GM18526 (cell line): ENCODE measurements around the gene PDCD7.

ENCODE experiments used
- POLR2A ChIP-seq: IDR thresholded peaks from 3 replicates; pipeline ENCODE4 v1.6.1; 2011; ENCODE audit not compliant: insufficient read length; ENCODE audit errors: extremely low read depth

Gene PDCD7, protein sequence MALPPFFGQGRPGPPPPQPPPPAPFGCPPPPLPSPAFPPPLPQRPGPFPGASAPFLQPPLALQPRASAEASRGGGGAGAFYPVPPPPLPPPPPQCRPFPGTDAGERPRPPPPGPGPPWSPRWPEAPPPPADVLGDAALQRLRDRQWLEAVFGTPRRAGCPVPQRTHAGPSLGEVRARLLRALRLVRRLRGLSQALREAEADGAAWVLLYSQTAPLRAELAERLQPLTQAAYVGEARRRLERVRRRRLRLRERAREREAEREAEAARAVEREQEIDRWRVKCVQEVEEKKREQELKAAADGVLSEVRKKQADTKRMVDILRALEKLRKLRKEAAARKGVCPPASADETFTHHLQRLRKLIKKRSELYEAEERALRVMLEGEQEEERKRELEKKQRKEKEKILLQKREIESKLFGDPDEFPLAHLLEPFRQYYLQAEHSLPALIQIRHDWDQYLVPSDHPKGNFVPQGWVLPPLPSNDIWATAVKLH

DNA sequence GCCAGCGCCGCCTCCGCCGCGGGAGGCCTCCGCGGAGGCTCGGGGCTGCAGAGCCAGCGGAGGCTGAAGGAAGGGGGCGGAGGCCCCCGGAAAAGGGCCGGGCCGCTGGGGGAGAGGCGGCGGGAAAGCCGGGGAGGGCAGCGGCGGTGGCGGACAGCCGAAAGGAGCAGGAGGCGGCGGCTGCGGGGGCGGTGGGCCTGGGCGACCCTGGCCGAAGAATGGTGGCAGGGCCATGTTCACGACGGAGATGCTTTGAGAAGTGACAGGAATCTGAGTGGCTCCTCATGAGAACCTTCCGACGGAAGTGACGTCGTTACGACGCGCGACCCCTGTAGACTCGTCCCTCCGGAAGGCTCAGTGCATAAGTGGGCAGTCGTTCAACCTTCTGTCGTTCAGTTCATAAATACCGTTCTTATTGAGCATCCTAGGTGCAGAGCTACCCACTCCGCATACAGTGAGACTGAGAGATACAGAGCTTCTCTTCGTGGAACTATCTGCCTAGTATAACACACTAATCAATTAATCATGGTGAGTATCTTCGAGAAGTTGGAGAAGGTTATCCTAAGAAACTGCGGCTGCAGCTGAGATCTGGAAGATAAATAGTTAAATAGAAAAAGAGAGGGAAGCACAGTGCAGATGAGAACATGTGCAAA lies at the start of gene PDCD7:
Gene PDCD7 (minus strand): TSS at position 261 of the 653 bp plus-strand sequence. CDS start 27 bp downstream, at position 234.
- TF ChIP-seq POLR2A, result peak; percentile 92

DNA sequence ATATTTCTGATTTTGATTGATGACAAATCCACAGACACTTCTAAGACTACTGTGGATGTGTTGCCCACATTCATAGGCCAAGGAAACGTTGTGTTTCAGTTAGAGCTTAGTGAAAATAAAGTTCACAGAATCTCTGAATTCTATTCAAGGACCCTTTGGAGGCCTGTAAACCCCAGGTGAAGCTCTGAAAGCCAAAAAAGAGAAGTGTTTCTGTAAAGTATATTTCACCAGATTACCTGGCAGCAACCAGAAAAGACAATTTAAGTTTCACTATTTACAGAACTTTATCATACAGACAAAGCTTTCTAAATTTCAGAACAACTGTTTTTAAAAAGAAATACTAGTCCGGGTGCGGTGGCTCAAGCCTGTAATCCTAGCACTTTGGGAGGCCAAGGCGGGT lies 48.9 kb upstream of the PDCD7 start:
- no peak for TF ChIP-seq POLR2A

GRCh38 chr15:65180167-65180566 lies 46.6 kb upstream of the PDCD7 start:
- no peak for TF ChIP-seq POLR2A

DNA sequence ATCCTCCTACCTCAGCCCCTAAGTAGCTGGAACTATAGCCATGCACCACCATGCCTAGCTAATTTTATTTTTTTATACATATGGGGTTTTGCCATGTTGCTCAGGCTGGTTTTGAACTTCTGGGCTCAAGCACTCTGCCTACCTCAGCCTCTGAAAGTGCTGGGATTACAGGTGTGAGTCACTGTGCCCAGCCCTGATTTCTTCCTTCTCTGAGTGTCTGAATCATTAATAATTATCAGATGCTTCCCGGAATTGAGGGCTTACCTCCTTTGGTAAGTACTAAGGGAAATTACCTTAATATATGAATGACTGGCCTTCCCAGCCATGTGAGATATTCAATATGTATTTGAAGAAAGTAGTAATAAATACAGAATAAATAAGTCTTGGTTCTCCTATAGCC lies 44.3 kb upstream of the PDCD7 start:
- no peak for TF ChIP-seq POLR2A

GRCh38 chr15:65176056-65176455 lies 42.4 kb upstream of the PDCD7 start:
- TF ChIP-seq POLR2A, result no peak

DNA sequence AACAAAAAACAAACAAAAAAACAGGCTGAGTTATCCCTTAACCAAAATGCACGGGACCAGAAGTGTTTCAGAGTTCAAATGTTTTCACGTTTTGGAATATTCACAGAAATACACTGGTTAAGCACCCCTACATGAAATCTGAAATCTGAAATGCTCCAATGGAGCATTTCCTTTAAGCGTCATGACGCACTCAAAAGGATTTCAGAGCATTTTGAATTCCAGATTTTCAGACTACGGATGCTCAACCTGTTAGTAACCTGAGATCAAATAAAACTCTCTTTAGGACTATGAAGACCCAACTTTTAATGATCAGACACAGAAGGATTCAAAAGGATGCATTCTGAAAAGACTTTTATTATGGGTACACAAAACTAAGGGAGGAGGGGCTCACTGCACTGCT lies 41.9 kb upstream of the PDCD7 start:
- no peak for TF ChIP-seq POLR2A

- no peak for TF ChIP-seq POLR2A
Measured at GRCh38 chr15:65174509-65174908, 40.9 kb upstream of the PDCD7 start.

- no peak for TF ChIP-seq POLR2A
Measured at GRCh38 chr15:65172531-65172930, 38.9 kb upstream of the PDCD7 start.

DNA sequence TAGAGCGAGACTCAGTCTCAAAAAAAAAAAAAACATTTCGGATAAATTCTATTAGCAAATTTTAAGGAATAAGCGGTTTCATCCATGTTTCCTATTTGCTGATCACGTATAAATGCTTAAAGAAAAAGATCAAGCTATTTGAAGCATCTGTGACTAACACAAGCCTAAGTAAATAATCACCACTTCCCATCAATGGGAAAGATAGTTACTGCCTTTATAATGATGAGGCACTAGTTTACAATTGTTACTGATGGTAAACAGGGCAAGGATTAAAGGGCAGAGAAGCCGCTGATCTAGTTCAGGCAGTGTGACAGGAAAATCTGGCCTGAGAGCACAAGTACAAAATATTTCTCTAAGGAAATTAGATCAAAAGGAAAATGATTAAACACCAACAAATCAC lies 37.8 kb upstream of the PDCD7 start:
- no peak for TF ChIP-seq POLR2A

GRCh38 chr15:65165875-65166274 lies 32.3 kb upstream of the PDCD7 start:
- no peak for TF ChIP-seq POLR2A

DNA sequence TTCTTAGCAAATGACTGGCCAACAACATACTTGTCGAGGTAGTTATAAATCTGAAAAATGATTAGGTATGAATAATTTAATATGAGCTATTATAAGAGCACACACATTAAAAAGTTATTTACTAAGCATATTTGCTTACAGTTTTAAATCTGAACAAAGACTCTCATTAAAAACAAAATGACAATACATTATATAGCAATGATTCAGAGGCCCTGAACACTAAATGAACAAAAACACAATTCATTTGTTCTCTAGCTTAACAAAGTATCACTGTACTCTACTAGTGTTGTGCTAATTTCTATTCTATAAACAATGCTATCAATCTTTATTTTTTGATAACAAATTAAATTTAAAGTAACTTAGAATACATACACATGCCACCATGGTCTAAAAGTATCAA lies 30.5 kb upstream of the PDCD7 start:
- TF ChIP-seq POLR2A, result no peak

DNA sequence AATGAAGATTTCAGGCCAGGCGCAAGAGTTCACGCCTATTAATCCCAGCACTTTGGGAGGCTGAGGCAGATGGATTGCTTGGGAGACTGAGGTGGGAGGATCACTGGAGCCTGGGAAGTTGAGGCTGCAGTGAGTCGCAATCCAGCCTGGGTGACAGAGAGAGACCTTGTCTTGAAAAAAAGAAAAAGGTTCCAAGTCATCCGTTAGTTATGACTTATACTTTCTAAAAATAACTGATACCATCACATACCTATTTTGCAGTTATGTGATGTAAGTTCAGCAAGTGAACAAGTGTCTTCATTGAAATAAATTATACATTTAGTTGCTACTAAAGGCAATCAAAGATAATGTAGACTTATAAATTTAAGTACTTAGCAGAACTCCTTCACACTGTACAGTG lies 29.4 kb upstream of the PDCD7 start:
- TF ChIP-seq POLR2A, result no peak

DNA sequence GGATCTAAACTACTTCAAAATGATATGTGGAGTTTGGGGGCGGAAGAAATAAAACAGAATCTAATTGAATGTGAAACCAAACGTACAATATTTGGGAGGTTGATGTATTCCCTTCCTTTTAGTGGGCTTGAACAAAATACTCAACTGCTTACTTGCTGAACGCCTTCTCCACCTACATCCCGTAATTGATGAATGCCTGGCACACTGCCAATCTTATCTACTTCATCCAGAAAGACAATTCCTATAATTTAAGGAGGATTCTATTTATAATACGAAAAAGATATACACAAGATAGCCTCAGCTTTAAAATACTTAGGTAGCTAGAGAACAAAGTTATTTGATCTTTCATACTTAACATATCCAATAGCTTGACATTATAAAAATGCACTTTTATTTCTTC lies 23.1 kb upstream of the PDCD7 start:
- TF ChIP-seq POLR2A, result no peak

GRCh38 chr15:65154720-65155119 lies 21.1 kb upstream of the PDCD7 start:
- no peak for TF ChIP-seq POLR2A

DNA sequence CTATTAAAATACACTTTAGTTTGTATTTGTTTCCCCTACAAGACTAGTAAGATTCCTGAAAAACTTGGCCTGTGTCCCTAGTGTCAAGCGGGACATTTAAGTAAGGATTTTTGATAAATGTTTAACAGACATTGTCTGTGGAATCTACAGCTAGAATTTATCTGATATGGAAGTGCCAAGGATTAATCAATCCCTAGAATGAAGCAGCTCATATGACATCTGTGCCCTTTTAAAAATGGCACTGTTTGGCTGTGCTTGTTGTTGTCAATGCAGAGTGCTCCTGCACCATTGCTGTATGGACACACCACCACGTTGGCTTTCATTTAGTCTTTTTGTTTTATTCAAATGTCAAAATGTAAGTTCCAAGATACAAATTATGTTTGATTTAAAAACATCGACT lies 14.3 kb upstream of the PDCD7 start:
- no peak for TF ChIP-seq POLR2A

DNA sequence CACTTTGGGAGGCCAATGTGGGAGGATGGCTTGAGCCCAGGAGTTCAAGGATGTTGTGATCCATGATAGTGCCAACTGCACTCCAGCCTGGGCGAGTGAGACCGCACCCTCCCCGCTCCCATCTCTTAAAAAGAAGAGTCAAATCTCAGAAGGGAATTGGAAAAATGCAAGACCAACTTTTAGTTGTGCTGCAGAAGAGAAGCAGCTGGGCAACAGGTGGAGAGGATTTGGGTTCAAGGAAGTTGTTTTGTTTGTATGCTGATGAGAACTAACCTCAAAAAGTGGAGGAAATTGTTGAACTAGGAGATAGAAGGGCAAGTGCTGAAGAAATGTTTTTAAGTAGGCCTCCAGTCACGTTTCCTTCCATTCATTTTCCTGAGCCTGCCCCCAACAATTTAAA lies 12.8 kb upstream of the PDCD7 start:
- TF ChIP-seq POLR2A, result no peak
